Mesendoderm (in vitro differentiated cells): ENCODE results near the gene CLIP2.
"Not testable (repeated sequence)": the region's sequence is repeated elsewhere in the genome, so short reads cannot be mapped to it uniquely, and the experiment has no call there.

Experiments used
- DNase-seq: peaks from one replicate; pipeline ENCODE4 v3.0.0; 2013
- H2AK5ac ChIP-seq: 2 replicates; pipeline ENCODE4 v1.6.1; 2013; ENCODE audit warnings: low read length, inconsistent platforms
- H2BK120ac ChIP-seq: 2 replicates; pipeline ENCODE4 v1.6.1; 2013; ENCODE audit warnings: low read depth, mild to moderate bottlenecking, low read length, moderate library complexity, mixed read lengths
- H2BK15ac ChIP-seq: replicated peaks from 2 replicates; pipeline ENCODE4 v1.6.1; 2013; ENCODE audit warnings: low read depth, mild to moderate bottlenecking, moderate library complexity
- H2BK5ac ChIP-seq: 2 replicates; pipeline ENCODE4 v1.6.1; 2013; ENCODE audit warnings: low read length, inconsistent platforms
- H3K18ac ChIP-seq: 2 replicates; pipeline ENCODE4 v1.6.1; 2013; ENCODE audit warnings: mild to moderate bottlenecking, low read length, mixed read lengths
- H3K23ac ChIP-seq: one replicate; pipeline ENCODE4 v1.6.1; 2013; ENCODE audit warnings: low read length
- H3K27ac ChIP-seq: 2 replicates; pipeline ENCODE4 v1.5.1; 2013; ENCODE audit warnings: low read depth, mild to moderate bottlenecking, inconsistent platforms, low read length, moderate library complexity
- H3K27me3 ChIP-seq: 2 replicates; pipeline ENCODE4 v1.6.1; 2013; ENCODE audit warnings: low read length, control low read depth, mild to moderate bottlenecking, inconsistent platforms; ENCODE audit not compliant: insufficient read depth, poor library complexity
- H3K36me3 ChIP-seq: 2 replicates; pipeline ENCODE4 v1.6.1; 2013; ENCODE audit warnings: low read length, inconsistent platforms; ENCODE audit not compliant: control insufficient read depth, insufficient read depth
- H3K4ac ChIP-seq: one replicate; pipeline ENCODE4 v1.6.1; 2013; ENCODE audit warnings: low read depth, mild to moderate bottlenecking, low read length, moderate library complexity
- H3K4me1 ChIP-seq: 2 replicates; pipeline ENCODE4 v1.6.1; 2013; ENCODE audit warnings: low read depth, low read length, inconsistent platforms; ENCODE audit not compliant: control insufficient read depth
- H3K4me2 ChIP-seq: 2 replicates; pipeline ENCODE4 v1.6.1; 2013; ENCODE audit warnings: low read length
- H3K4me3 ChIP-seq: 2 replicates; pipeline ENCODE4 v1.5.1; 2013; ENCODE audit warnings: mild to moderate bottlenecking, low read length
- H3K56ac ChIP-seq: one replicate; pipeline ENCODE4 v1.6.1; 2013; ENCODE audit warnings: low read length
- H3K79me1 ChIP-seq: 2 replicates; pipeline ENCODE4 v1.6.1; 2013; ENCODE audit warnings: low read length, inconsistent platforms
- H3K79me2 ChIP-seq: 2 replicates; pipeline ENCODE4 v1.6.1; 2013; ENCODE audit warnings: mild to moderate bottlenecking, low read length; ENCODE audit not compliant: control insufficient read depth, insufficient read depth
- H3K9ac ChIP-seq: 2 replicates; pipeline ENCODE4 v1.6.1; 2013; ENCODE audit warnings: low read length, inconsistent platforms
- H4K5ac ChIP-seq: one replicate; pipeline ENCODE4 v1.6.1; 2013; ENCODE audit warnings: low read length
- H4K8ac ChIP-seq: one replicate; pipeline ENCODE4 v1.6.1; 2013; ENCODE audit warnings: low read depth, mild to moderate bottlenecking, control low read depth, low read length, moderate library complexity
- WGBS: extraction: QIAGEN DNeasy Blood & Tissue Kit; methylation state at CpG from one replicate; pipeline ENCODE4 v1.1.7; 2013; ENCODE audit warnings: low lambda C conversion rate, missing lambda C conversion rate; ENCODE audit not compliant: insufficient coverage; ENCODE audit errors: extremely low coverage; 5-methylcytosine and 5-hydroxymethylcytosine counted together

Gene CLIP2

GRCh38 chr7:74384854-74385253 is 95.6 kb downstream of the CLIP2 start:
- H3K79me1 ChIP-seq, H4K5ac ChIP-seq, H3K4ac ChIP-seq, H2BK120ac ChIP-seq, H3K23ac ChIP-seq, H2BK5ac ChIP-seq, H2BK15ac ChIP-seq, H3K18ac ChIP-seq, DNase-seq, H3K4me1 ChIP-seq, H3K56ac ChIP-seq, H3K27me3 ChIP-seq, H3K9ac ChIP-seq, H3K36me3 ChIP-seq, H3K79me2 ChIP-seq, H3K4me2 ChIP-seq, H3K4me3 ChIP-seq, H3K27ac ChIP-seq, H2AK5ac ChIP-seq, H4K8ac ChIP-seq: not testable (repeated sequence)
- WGBS: no CpG with 5 or more reads among the region's 8 CpGs

GRCh38 chr7:74387606-74388005 is 98.4 kb downstream of the CLIP2 start:
- H3K4me1 ChIP-seq: no peaks in the 10 kb centered on the region
- H3K56ac ChIP-seq: no peak overlapping the region
- no peaks in the 10 kb centered on the region for H3K79me2 ChIP-seq
- H3K4me3 ChIP-seq: no peak overlapping the region
- no peak overlapping the region for H3K9ac ChIP-seq
- no peak overlapping the region for H3K4ac ChIP-seq
- no peak overlapping the region for H4K8ac ChIP-seq
- H2BK15ac ChIP-seq: no peak overlapping the region
- no peak overlapping the region for H3K23ac ChIP-seq
- H3K27me3 ChIP-seq: no peaks in the 10 kb centered on the region
- H3K36me3 ChIP-seq: no peaks in the 10 kb centered on the region
- H3K18ac ChIP-seq: no peak overlapping the region
- WGBS: no CpG with 5 or more reads among the region's 9 CpGs
- no peak overlapping the region for H2AK5ac ChIP-seq
- no peak overlapping the region for H4K5ac ChIP-seq
- H3K4me2 ChIP-seq: no peak overlapping the region
- no peak overlapping the region for H3K27ac ChIP-seq
- H2BK120ac ChIP-seq: no peak overlapping the region
- H3K79me1 ChIP-seq: no peaks in the 10 kb centered on the region
- no peak overlapping the region for H2BK5ac ChIP-seq
- DNase-seq: no peak

GRCh38 chr7:74388880-74389415 is 99.7 kb downstream of the CLIP2 start:
- Histone ChIP-seq H3K79me1 (no peaks in the 10 kb centered on the region), H4K8ac (no peak overlapping the region), H3K36me3 (no peaks in the 10 kb centered on the region)

GRCh38 chr7:74393722-74394121 is 104.5 kb downstream of the CLIP2 start:
- not testable (repeated sequence) for H2BK15ac ChIP-seq, H2AK5ac ChIP-seq, H3K18ac ChIP-seq, H4K8ac ChIP-seq, H3K27me3 ChIP-seq, H2BK5ac ChIP-seq, H3K4me2 ChIP-seq, H3K4ac ChIP-seq, H3K56ac ChIP-seq, H3K79me1 ChIP-seq, H3K79me2 ChIP-seq, H3K9ac ChIP-seq, H2BK120ac ChIP-seq, H3K23ac ChIP-seq, H3K36me3 ChIP-seq, H4K5ac ChIP-seq, H3K4me3 ChIP-seq, H3K4me1 ChIP-seq, H3K27ac ChIP-seq
- peak; percentile 79 for DNase-seq
- no CpG with 5 or more reads among the region's 6 CpGs for WGBS

More at GRCh38 chr7:74388880-74389415, 99.7 kb downstream of the CLIP2 start:
- Histone ChIP-seq H2AK5ac (no peak overlapping the region), H2BK15ac (no peak overlapping the region), H3K56ac (no peak overlapping the region), H3K18ac (no peak overlapping the region), H3K27ac (no peak overlapping the region), H4K5ac (no peak overlapping the region), H3K4me3 (no peak overlapping the region), H3K79me2 (no peaks in the 10 kb centered on the region), H3K23ac (no peak overlapping the region), H2BK120ac (no peak overlapping the region), H3K4me1 (no peaks in the 10 kb centered on the region), H3K9ac (no peak overlapping the region), H2BK5ac (no peak overlapping the region), H3K27me3 (no peaks in the 10 kb centered on the region), H3K4ac (no peak overlapping the region), H3K4me2 (no peak overlapping the region)
- DNase-seq: no peak
- WGBS: no CpG with 5 or more reads among the region's 21 CpGs

- H3K9ac ChIP-seq, H3K27me3 ChIP-seq, H2AK5ac ChIP-seq, H3K18ac ChIP-seq, H3K4me2 ChIP-seq, H3K36me3 ChIP-seq, H4K8ac ChIP-seq, H3K56ac ChIP-seq, H4K5ac ChIP-seq, H3K79me2 ChIP-seq, H2BK5ac ChIP-seq, H3K4ac ChIP-seq, H3K4me1 ChIP-seq, H3K4me3 ChIP-seq, H2BK15ac ChIP-seq, H2BK120ac ChIP-seq, H3K23ac ChIP-seq, H3K79me1 ChIP-seq, H3K27ac ChIP-seq: not testable (repeated sequence)
- DNase-seq: peak; percentile 76
- no CpG with 5 or more reads among the region's 3 CpGs for WGBS
Measured at GRCh38 chr7:74394601-74395000, 105.4 kb downstream of the CLIP2 start.

- Histone ChIP-seq H3K9ac (no peak overlapping the region), H3K4me1 (no peaks in the 10 kb centered on the region), H3K79me1 (no peaks in the 10 kb centered on the region), H3K18ac (no peak overlapping the region), H2BK15ac (no peak overlapping the region), H2BK5ac (no peak overlapping the region), H3K4me3 (no peak overlapping the region), H2AK5ac (no peak overlapping the region), H3K27me3 (no peaks in the 10 kb centered on the region), H3K4me2 (no peak overlapping the region), H3K4ac (no peak overlapping the region), H3K36me3 (no peaks in the 10 kb centered on the region), H4K5ac (no peak overlapping the region), H3K56ac (no peak overlapping the region), H4K8ac (no peak overlapping the region), H3K79me2 (no peaks in the 10 kb centered on the region), H3K27ac (no peak overlapping the region), H2BK120ac (no peak overlapping the region), H3K23ac (no peak overlapping the region)
- no peak for DNase-seq
- no CpG with 5 or more reads among the region's 4 CpGs for WGBS
Measured at GRCh38 chr7:74395745-74396311, 106.6 kb downstream of the CLIP2 start.
